ENCODE results near the gene ALG8. TPM values are rescaled to one million over a fixed set of nuclear protein-coding genes. Genes with fewer than 3 reads are reported as not detected.

The ALG8 gene
- total RNA-seq, 4 donors from 2014 or later = 15.6 to 26.7 (median 21.2) TPM

DNA sequence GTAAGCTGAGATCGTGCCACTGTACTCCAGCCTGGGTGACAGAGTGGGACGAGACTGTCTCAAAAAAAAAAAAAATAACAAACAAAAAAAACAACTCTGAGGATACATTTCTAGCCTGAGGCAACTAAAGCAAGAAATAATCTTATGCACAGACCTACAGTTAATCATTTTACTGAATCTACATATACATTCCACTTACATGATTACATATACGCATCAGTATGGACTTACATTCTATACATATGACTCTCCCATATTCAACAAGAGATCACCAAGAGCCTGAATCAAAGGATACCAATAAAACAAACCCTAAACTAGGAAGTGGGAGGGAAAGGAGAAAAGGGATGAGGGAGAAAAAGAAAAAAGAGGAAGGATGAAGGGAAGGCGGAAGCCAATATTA lies 1.1 kb downstream of the ALG8 start:
- TF ChIP-seq EP300 (IDR thresholded peaks at IDR 0.05) (no peak), POLR2A (IDR thresholded peaks at IDR 0.05) (no peak), POLR2AphosphoS5 (IDR thresholded peaks at IDR 0.05) (no peak)
- TF ChIP-seq, protein P1, sequence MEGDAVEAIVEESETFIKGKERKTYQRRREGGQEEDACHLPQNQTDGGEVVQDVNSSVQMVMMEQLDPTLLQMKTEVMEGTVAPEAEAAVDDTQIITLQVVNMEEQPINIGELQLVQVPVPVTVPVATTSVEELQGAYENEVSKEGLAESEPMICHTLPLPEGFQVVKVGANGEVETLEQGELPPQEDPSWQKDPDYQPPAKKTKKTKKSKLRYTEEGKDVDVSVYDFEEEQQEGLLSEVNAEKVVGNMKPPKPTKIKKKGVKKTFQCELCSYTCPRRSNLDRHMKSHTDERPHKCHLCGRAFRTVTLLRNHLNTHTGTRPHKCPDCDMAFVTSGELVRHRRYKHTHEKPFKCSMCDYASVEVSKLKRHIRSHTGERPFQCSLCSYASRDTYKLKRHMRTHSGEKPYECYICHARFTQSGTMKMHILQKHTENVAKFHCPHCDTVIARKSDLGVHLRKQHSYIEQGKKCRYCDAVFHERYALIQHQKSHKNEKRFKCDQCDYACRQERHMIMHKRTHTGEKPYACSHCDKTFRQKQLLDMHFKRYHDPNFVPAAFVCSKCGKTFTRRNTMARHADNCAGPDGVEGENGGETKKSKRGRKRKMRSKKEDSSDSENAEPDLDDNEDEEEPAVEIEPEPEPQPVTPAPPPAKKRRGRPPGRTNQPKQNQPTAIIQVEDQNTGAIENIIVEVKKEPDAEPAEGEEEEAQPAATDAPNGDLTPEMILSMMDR (IDR thresholded peaks at IDR 0.05) = no peak
- Histone ChIP-seq H3K36me3 (no peaks in the 10 kb centered on the region), H3K4me3 (peak overlapping the region; percentile 64), H3K27ac (no peak overlapping the region), H3K27me3 (no peaks in the 10 kb centered on the region), H3K4me1 (peaks cover 33% of the 10 kb centered on the region), H3K9me3 (no peaks in the 10 kb centered on the region)
- WGBS = 79% methylated on average over 4 of the region's 4 CpGs
- DNase-seq (ENCODE audit: low spot score in 2 of 2) = no peak

DNA sequence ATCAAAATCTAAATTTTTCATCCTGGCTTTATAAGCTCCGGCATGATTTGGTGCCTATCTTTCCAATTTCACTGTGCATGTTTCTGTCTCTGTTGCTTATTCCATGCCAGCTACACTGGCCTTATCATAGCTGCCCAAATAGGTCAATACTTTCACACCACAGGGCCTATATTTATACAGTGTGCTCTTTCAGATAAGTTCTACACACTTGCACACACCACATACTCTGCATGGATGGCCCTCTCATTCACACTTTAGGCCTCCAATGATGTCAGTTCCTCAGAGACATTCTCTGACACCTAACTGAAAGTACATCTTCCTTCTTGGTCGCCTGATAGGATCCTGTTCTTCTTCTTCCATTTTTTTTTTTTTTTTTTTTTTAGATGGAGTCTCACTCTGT lies 7.0 kb downstream of the ALG8 start:
- Histone ChIP-seq H3K4me3 (no peak overlapping the region), H3K36me3 (no peaks in the 10 kb centered on the region), H3K4me1 (no peaks in the 10 kb centered on the region), H3K27ac (no peak overlapping the region), H3K9me3 (no peaks in the 10 kb centered on the region), H3K27me3 (no peaks in the 10 kb centered on the region)
- DNase-seq (ENCODE audit: low spot score in 2 of 2) = no peak
- TF ChIP-seq POLR2AphosphoS5 (IDR thresholded peaks at IDR 0.05) (no peak), POLR2A (IDR thresholded peaks at IDR 0.05) (no peak), EP300 (IDR thresholded peaks at IDR 0.05) (no peak)
- TF ChIP-seq, protein P1 (IDR thresholded peaks at IDR 0.05) = no peak
- 71% methylated on average over 2 of the region's 2 CpGs for whole genome bisulfite sequencing

GRCh38 chr11:78131956-78132355 lies 7.5 kb downstream of the ALG8 start:
- Histone ChIP-seq H3K36me3 (no peaks in the 10 kb centered on the region), H3K9me3 (no peaks in the 10 kb centered on the region), H3K4me1 (no peaks in the 10 kb centered on the region), H3K4me3 (no peak overlapping the region), H3K27me3 (no peaks in the 10 kb centered on the region), H3K27ac (no peak overlapping the region)
- WGBS = 66% methylated on average over 3 of the region's 3 CpGs
- DNase-seq (ENCODE audit: low spot score in 2 of 2) = no peak
- no peak for TF ChIP-seq EP300 (IDR thresholded peaks at IDR 0.05)

DNA sequence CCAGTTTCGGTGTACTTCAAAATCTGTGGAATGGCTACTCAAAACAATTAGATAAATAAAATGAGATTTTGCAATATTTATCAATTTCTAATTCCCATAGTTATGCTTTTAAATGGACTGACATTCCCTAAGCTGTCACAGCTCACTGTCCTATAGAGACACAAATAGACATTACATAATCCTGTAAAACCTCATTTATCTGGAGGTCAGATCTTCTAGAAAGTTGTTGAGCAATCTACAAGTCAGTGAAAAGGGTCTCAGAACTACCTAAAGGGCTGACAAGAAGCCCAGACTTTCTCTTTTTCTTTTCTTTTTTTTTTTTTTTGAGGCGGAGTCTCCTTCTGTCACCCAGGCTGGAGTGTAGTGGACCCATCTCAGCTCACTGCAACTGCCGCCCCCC lies 12.0 kb downstream of the ALG8 start:
- TF ChIP-seq POLR2A (IDR thresholded peaks at IDR 0.05) = no peak
- TF ChIP-seq EP300 (IDR thresholded peaks at IDR 0.05) = no peak
- TF ChIP-seq, protein P1 (IDR thresholded peaks at IDR 0.05) = no peak
- no peak for TF ChIP-seq POLR2AphosphoS5 (IDR thresholded peaks at IDR 0.05)
- no peaks in the 10 kb centered on the region for H3K4me1 ChIP-seq
- 98% methylated on average over 3 of the region's 3 CpGs for WGBS

DNA sequence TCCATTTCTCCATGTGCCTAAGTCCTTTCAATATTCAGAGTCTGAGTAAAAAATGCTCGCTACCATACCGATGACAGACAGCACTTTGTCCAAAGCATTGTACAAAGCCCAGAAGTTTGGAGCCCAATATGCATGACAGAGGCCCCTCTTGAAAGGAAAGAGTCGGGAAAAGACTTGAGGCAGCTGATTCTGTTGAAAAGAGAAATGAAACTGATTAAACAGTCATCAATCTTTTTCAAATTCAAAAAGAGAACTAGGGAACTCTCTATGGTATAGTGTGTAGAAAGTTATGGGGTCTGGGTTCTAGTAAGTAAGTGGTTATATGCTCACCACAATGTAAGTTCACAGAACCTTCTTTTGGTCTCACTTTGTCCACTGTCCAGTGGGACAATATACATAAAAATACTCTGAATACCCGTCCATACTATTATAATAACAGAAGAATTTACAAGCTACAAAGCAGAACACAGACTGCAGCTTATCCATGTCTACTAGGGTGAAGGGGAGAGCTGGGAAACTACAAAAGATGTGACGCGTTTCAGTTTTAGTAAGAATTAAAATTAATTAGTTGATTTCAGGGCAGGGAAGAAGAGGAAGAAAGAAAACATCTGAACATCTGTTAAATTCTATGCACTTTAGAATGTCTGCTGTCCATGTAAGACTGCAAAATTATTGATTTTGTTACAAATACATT lies 26.7 kb downstream of the ALG8 start:
- 74% methylated on average over 6 of the region's 6 CpGs for WGBS
- Histone ChIP-seq H3K27me3 (no peaks in the 10 kb centered on the region), H3K9me3 (no peaks in the 10 kb centered on the region), H3K36me3 (peaks cover 60% of the 10 kb centered on the region), H3K27ac (no peak overlapping the region), H3K4me1 (no peaks in the 10 kb centered on the region), H3K4me3 (no peak overlapping the region)
- DNase-seq (ENCODE audit: low spot score in 2 of 2) = no peak
- TF ChIP-seq EP300 (IDR thresholded peaks at IDR 0.05) (no peak), POLR2A (IDR thresholded peaks at IDR 0.05) (no peak), POLR2AphosphoS5 (IDR thresholded peaks at IDR 0.05) (no peak)
- TF ChIP-seq, protein P1 (IDR thresholded peaks at IDR 0.05) = no peak

More for the DNA sequence above, 12.0 kb downstream of the ALG8 start:
- Histone ChIP-seq H3K27ac (no peak overlapping the region), H3K36me3 (peaks cover 6% of the 10 kb centered on the region), H3K4me3 (no peak overlapping the region), H3K9me3 (no peaks in the 10 kb centered on the region), H3K27me3 (no peaks in the 10 kb centered on the region)
- DNase-seq (ENCODE audit: low spot score in 2 of 2) = no peak

Data from suprapubic skin (tissue), 4 donors.